HEK293T (cell line): ENCODE data around the gene PALLD.

Source experiments
- CTCF ChIA-PET: fragments of 350-600 bp; formaldehyde crosslinking; extraction: SDS; loops from one replicate; lab custom pipeline; 2021; ENCODE audit warnings: antibody characterized with exemption, inconsistent platforms; lab: Yijun Ruan, JAX
- POLR2A ChIA-PET: fragments of 350-600 bp; formaldehyde crosslinking; extraction: SDS; loops from one replicate; lab custom pipeline; 2020; ENCODE audit warnings: antibody characterized with exemption, inconsistent platforms; lab: Yijun Ruan, JAX
- DNase-seq: peaks from one replicate; pipeline ENCODE4 v3.0.0; 2012; ENCODE audit warnings: mixed read lengths; ENCODE audit errors: extremely low spot score
- ARNT ChIP-seq: fragments of 450-650 bp; IDR thresholded peaks from 2 replicates; pipeline ENCODE4 v1.6.1; 2017; ENCODE audit warnings: mild to moderate bottlenecking
- BHLHE40 ChIP-seq: fragments of 450-650 bp; IDR thresholded peaks from 2 replicates; pipeline ENCODE4 v1.6.1; 2016; ENCODE audit warnings: mild to moderate bottlenecking, moderate library complexity, borderline replicate concordance
- CTBP1 ChIP-seq: fragments of 450-650 bp; IDR thresholded peaks from 2 replicates; pipeline ENCODE4 v1.6.1; 2016; ENCODE audit warnings: borderline replicate concordance
- ELF4 ChIP-seq: fragments of 450-650 bp; IDR thresholded peaks from 2 replicates; pipeline ENCODE4 v1.6.1; 2017; ENCODE audit warnings: antibody characterized with exemption
- FOXA1 ChIP-seq: fragments of 450-650 bp; IDR thresholded peaks from 2 replicates; pipeline ENCODE4 v1.6.1; 2016; ENCODE audit warnings: mild to moderate bottlenecking
- FOXK2 ChIP-seq: fragments of 450-650 bp; IDR thresholded peaks from 2 replicates; pipeline ENCODE4 v1.6.1; 2016; ENCODE audit warnings: mild to moderate bottlenecking
- FOXM1 ChIP-seq: fragments of 450-650 bp; IDR thresholded peaks from 2 replicates; pipeline ENCODE4 v1.6.1; 2017; ENCODE audit warnings: mild to moderate bottlenecking, borderline replicate concordance
- HDGF ChIP-seq: fragments of 450-650 bp; IDR thresholded peaks from 2 replicates; pipeline ENCODE4 v1.6.1; 2017; ENCODE audit warnings: antibody characterized with exemption, borderline replicate concordance
- L3MBTL2 ChIP-seq: fragments of 450-650 bp; conservative IDR thresholded peaks from 2 replicates; pipeline ENCODE4 v1.6.1; 2016; ENCODE audit warnings: mild to moderate bottlenecking
- LEF1 ChIP-seq: fragments of 450-650 bp; IDR thresholded peaks from 2 replicates; pipeline ENCODE4 v1.6.1; 2017; ENCODE audit warnings: mild to moderate bottlenecking, borderline replicate concordance
- NFRKB ChIP-seq: fragments of 450-650 bp; IDR thresholded peaks from 2 replicates; pipeline ENCODE4 v1.6.1; 2016; ENCODE audit warnings: mild to moderate bottlenecking, moderate library complexity
- SP1 ChIP-seq: fragments of 450-650 bp; IDR thresholded peaks from 2 replicates; pipeline ENCODE4 v1.6.1; 2017
- SUZ12 ChIP-seq: fragments of 450-650 bp; IDR thresholded peaks from 2 replicates; pipeline ENCODE4 v1.6.1; 2016; ENCODE audit warnings: mild to moderate bottlenecking
- TARDBP ChIP-seq: fragments of 450-650 bp; IDR thresholded peaks from 2 replicates; pipeline ENCODE4 v1.6.1; 2016
- ZNF384 ChIP-seq: fragments of 450-650 bp; IDR thresholded peaks from 2 replicates; pipeline ENCODE4 v1.6.1; 2016
- TF ChIP-seq, protein P1 (sequence below): fragments of 450-650 bp; IDR thresholded peaks from 2 replicates; pipeline ENCODE4 v1.6.1; 2016

Gene PALLD

DNA sequence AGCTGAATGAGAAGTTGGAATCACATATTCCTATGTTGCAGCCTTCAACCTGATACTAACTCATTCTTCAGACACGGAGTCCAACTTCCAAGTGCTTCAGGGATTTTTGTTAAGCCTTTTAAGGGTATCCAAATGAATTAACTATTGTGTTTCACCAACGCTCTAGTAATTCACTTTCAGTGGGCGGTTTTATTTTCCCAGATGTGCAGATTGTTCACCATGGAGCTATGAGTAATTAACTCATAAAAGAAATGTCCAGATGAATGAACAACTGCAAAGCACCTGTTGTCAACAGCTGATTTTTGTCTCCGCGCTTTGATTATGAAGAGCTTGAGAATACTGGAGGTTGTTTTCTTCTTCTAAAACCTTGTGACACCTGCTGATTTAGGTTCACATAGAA is 325.6 kb downstream of the PALLD start:
- DNase-seq, result no peak
- POLR2A ChIA-PET, result interaction anchor here (1.6 kb wide), 1 partner anchor 10 kb away, joined by 16 read pairs; no protein-coding TSS in a partner anchor
- TF ChIP-seq NFRKB (no peak), ARNT (no peak), ZNF384 (no peak), BHLHE40 (no peak), FOXA1 (no peak), SP1 (no peak), LEF1 (no peak), SUZ12 (no peak), FOXK2 (no peak), CTBP1 (no peak), HDGF (no peak), L3MBTL2 (no peak), TARDBP (no peak), ELF4 (no peak), FOXM1 (no peak)
- TF ChIP-seq, protein P1, sequence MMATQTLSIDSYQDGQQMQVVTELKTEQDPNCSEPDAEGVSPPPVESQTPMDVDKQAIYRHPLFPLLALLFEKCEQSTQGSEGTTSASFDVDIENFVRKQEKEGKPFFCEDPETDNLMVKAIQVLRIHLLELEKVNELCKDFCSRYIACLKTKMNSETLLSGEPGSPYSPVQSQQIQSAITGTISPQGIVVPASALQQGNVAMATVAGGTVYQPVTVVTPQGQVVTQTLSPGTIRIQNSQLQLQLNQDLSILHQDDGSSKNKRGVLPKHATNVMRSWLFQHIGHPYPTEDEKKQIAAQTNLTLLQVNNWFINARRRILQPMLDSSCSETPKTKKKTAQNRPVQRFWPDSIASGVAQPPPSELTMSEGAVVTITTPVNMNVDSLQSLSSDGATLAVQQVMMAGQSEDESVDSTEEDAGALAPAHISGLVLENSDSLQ, result no peak
- CTCF ChIA-PET, result interaction anchor here (0.7 to 0.9 kb wide), 2 partner anchors 9 to 47 kb away, joined by 3 to 4 read pairs; no protein-coding TSS in a partner anchor

- no peak for DNase-seq
- ChIA-PET POLR2A (no interaction called here), CTCF (interaction anchor here (0.6 kb wide), 1 partner anchor 413 kb away, joined by 3 read pairs; no protein-coding TSS in a partner anchor)
- TF ChIP-seq FOXM1 (no peak), NFRKB (no peak), SUZ12 (no peak), FOXK2 (no peak)
Observed at GRCh38 chr4:168825975-168826374, 329.1 kb downstream of the PALLD start.

DNA sequence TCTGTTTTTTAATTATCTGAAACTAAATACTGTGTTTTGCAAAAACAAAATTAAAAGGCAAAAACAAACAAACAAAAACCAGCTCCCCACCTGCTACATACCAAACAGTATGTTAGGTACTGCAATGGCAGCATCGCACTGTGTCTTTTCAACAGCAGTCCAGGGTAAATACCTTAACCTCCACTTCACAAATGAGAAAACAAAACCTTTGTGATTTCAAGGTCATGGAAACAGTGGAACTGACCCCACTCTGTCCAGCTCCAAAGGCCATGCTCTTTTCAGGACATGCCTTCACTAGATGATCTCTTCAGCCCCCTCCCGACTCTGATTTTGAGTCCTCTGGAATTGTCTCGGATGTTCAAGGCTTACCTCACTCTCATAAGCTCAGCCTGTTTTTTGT is 329.8 kb downstream of the PALLD start:
- TF ChIP-seq SUZ12, result no peak
- TF ChIP-seq FOXA1, result no peak
- no peak for TF ChIP-seq L3MBTL2
- no peak for TF ChIP-seq FOXK2
- TF ChIP-seq NFRKB, result no peak
- no peak for TF ChIP-seq LEF1
- no peak for TF ChIP-seq BHLHE40
- no peak for TF ChIP-seq FOXM1
- no peak for TF ChIP-seq CTBP1
- no peak for TF ChIP-seq HDGF
- TF ChIP-seq TARDBP, result no peak
- no peak for TF ChIP-seq ZNF384
- TF ChIP-seq ARNT, result no peak
- no peak for DNase-seq
- POLR2A ChIA-PET, result no interaction called here
- CTCF ChIA-PET, result interaction anchor here (0.6 kb wide), 1 partner anchor 414 kb away, joined by 3 read pairs; no protein-coding TSS in a partner anchor

DNA sequence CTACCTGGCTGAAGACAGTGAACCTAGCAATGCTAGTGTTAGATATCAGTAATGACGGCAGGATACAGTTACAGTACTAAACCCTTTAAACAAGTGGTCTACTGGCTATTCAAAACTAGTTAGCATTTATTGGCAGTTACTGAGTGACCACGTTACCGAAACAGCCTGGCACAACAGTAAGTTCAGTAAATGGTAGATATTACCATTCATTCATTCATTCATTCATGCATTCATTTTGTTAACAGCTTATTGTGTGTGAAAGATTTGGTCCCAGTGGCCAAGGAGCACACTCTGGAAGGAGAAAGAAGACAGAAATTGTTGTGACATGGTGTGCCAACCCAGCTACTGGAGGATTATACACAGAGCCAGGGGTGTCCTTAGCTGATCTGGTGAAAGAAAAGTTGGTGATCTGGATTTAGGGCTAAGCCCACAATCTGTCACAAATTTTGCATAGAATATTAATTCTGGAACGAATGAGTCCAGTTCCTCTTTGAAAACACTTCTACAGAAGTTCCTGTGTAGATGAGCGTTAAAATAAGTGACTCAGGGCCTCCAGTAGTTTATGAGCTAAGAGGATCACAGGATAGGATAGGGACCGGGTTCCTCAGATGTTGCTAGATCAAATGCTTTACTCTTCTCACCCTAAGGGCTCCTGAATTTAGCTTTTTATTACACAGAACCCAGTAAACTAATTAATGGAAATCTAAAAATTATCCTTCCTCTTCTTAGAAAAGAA is 334.1 kb downstream of the PALLD start:
- TF ChIP-seq L3MBTL2 (no peak), NFRKB (no peak), FOXA1 (no peak), FOXM1 (no peak), ARNT (no peak), ZNF384 (no peak), BHLHE40 (no peak), SP1 (no peak), TARDBP (no peak), LEF1 (no peak), SUZ12 (no peak), HDGF (no peak), FOXK2 (no peak), CTBP1 (no peak), ELF4 (no peak)
- TF ChIP-seq, protein P1, result no peak
- CTCF ChIA-PET, result interaction anchor here (0.6 to 1.6 kb wide), 6 partner anchors 9 to 323 kb away, joined by 3 to 5 read pairs (median 3); no protein-coding TSS in a partner anchor
- POLR2A ChIA-PET, result interaction anchor here (1.0 to 2.6 kb wide), 10 partner anchors 8 to 196 kb away, joined by 3 to 20 read pairs (median 6); no protein-coding TSS in a partner anchor
- DNase-seq, result no peak

GRCh38 chr4:168831585-168831918 is 334.7 kb downstream of the PALLD start:
- no peak for DNase-seq
- TF ChIP-seq ZNF384, result no peak
- TF ChIP-seq SP1, result no peak
- TF ChIP-seq FOXM1, result no peak
- TF ChIP-seq, protein P1, result no peak
- no peak for TF ChIP-seq HDGF
- no peak for TF ChIP-seq NFRKB
- TF ChIP-seq TARDBP, result no peak
- TF ChIP-seq ELF4, result no peak
- no peak for TF ChIP-seq L3MBTL2
- no peak for TF ChIP-seq FOXA1
- no peak for TF ChIP-seq BHLHE40
- no peak for TF ChIP-seq ARNT
- no peak for TF ChIP-seq FOXK2
- TF ChIP-seq LEF1, result no peak
- TF ChIP-seq SUZ12, result no peak
- no peak for TF ChIP-seq CTBP1
- ChIA-PET CTCF (interaction anchor here (0.6 to 1.6 kb wide), 8 partner anchors 9 to 646 kb away, joined by 3 to 5 read pairs (median 4); no protein-coding TSS in a partner anchor), POLR2A (interaction anchor here (0.6 to 2.6 kb wide), 12 partner anchors 9 to 212 kb away, joined by 3 to 20 read pairs (median 5); no protein-coding TSS in a partner anchor)
